Measurements from ENCODE around the gene SYNDIG1.

- no peak for TF ChIP-seq EP300 (conservative IDR thresholded peaks at IDR 0.05; ENCODE audit: poor library complexity, severe bottlenecking)
- no peak for TF ChIP-seq CTCF (IDR thresholded peaks at IDR 0.05; ENCODE audit: poor library complexity, severe bottlenecking)
- TF ChIP-seq POLR2AphosphoS5 (IDR thresholded peaks at IDR 0.05), result no peak
- TF ChIP-seq SMC3 (conservative IDR thresholded peaks at IDR 0.05; ENCODE audit: poor library complexity), result no peak
Observed at GRCh38 chr20:24577271-24577909, 108.0 kb downstream of the SYNDIG1 start.
